Sigmoid colon (tissue), 7 donors: Measurements from ENCODE around the gene AADAT. TPM values are rescaled to one million over a fixed set of nuclear protein-coding genes. Genes with fewer than 3 reads are reported as not detected.

ENCODE experiments used
- DNase-seq: peaks from one replicate; pipeline ENCODE4 v3.0.0-alpha.2; 2019
- H3K27ac ChIP-seq, 4 donors: fragments of 200-600 bp; sonication (generic); one replicate each; pipeline ENCODE4 v1.5.1; 2016 to 2019; ENCODE audit warnings: mild to moderate bottlenecking in 1 of 4
- H3K27me3 ChIP-seq, 3 donors: fragments of 200-600 bp; sonication (generic); one replicate each; pipeline ENCODE4 v1.5.1; 2019; ENCODE audit warnings: mild to moderate bottlenecking in 1 of 3
- H3K36me3 ChIP-seq, 4 donors: fragments of 200-600 bp; sonication (generic); one replicate each; pipeline ENCODE4 v1.5.1; 2016 to 2019
- H3K4me1 ChIP-seq, 4 donors: fragments of 200-600 bp; sonication (generic); one replicate each; pipeline ENCODE4 v1.5.1; 2017 to 2019
- H3K4me3 ChIP-seq, 4 donors: fragments of 200-600 bp; sonication (generic); one replicate each; pipeline ENCODE4 v1.5.1; 2017 to 2019; ENCODE audit warnings: mild to moderate bottlenecking in 2 of 4, moderate library complexity in 1 of 4
- H3K9me3 ChIP-seq, 4 donors: fragments of 200-600 bp in 3 of 4; sonication (generic) in 3 of 4; one replicate each; pipeline versions ENCODE4 v1.5.1 to v1.6.1; 2013 to 2019
- EP300 ChIP-seq, 4 donors: sonication (generic); formaldehyde crosslinking; IDR thresholded peaks; one replicate each; pipeline ENCODE4 v1.6.1; 2017; ENCODE audit warnings: antibody characterized with exemption in 4 of 4
- POLR2A ChIP-seq, 2 donors: fragments of 450-650 bp; IDR thresholded peaks; one replicate each; pipeline ENCODE4 v1.6.1; 2016; ENCODE audit warnings: antibody characterized with exemption in 2 of 2, mild to moderate bottlenecking in 2 of 2, moderate library complexity in 2 of 2
- POLR2AphosphoS5 ChIP-seq, 4 donors: sonication (generic); formaldehyde crosslinking; IDR thresholded peaks; one replicate each; pipeline ENCODE4 v1.6.1; 2017; ENCODE audit warnings: antibody characterized with exemption in 4 of 4
- WGBS, 2 donors: extraction: QIAGEN DNeasy Blood & Tissue Kit; methylation state at CpG; one replicate each; pipeline ENCODE4 v1.1.7; 2013; 5-methylcytosine and 5-hydroxymethylcytosine counted together
- intact Hi-C: fragments of 100-400 bp; cut with DNase I; formaldehyde crosslinking; loops from one replicate; pipeline ENCODE4 v1.15.1; 2023
- polyA plus RNA-seq, 3 donors: library from polyadenylated mRNA; stranded (reverse); fragments of 200-250 nt; gene quantifications; one replicate each; pipeline ENCODE4 v1.2.3, GENCODE V29; 2013
- total RNA-seq, 4 donors: library from RNA; depleted of rRNA; stranded (reverse); fragments of >200 nt; gene quantifications; one replicate each; pipeline ENCODE4 v1.1.0, GENCODE V29; 2016
- TF ChIP-seq, protein P1 (sequence below), 4 experiments: fragments of 450-650 bp in 3 of 4; fragments of 200-600 bp in 1 of 4; IDR thresholded peaks; one replicate each; pipeline ENCODE4 v1.5.1; 2016 to 2019; ENCODE audit warnings: antibody characterized with exemption in 4 of 4, mild to moderate bottlenecking in 3 of 4, moderate library complexity in 2 of 4
- donor health status: healthy with polysubstance abuse.
- donor health status: Bipolar disorder and iron deficiency.
- donor health status: healthy.

The AADAT gene
- total and polyA plus RNA-seq, 7 donors, result 0.92 to 12.7 (median 4.3) TPM

DNA sequence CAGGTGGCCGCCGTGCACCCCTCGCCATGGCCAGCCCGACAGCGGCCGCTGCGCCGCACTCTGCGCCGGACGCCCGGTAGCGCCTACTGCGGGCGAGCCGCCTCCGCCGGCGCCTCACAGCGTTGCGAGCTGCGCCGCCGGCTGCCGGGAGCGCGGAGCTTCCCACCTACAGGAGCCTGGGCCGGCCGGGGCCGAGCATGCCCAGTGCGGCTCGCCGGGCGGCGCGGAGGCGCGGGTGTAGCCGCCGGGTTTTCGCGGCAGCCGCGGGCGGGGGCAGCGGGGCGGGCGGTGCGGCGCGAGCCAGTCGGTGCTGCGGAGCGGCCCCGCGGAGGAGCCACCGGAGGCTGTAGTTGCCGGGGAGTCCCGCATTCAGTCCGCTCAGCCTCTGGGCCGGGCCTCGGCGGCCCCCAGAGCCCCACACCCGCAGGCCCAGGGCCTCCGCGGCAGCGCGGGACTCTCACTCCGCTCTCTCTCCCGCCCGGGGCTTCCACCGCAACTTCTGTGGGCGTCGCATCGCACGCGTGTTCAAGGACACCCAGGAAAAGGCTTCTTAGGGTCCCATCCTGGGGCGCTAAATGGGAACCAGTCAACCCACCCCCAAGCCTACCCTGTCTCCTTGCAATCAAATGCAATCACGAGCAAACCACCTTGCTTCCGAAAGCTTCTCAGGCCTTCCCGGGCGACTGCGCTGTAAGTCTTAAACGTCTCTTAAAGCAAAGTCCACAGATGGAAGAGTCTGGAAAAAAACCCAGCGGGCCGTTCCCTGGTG is 63.3 kb downstream of the AADAT start, which contains the start of gene MFAP3L:
Gene MFAP3L, minus strand, starts transcription at position 143 of the 769 bp plus-strand sequence. CDS start 20,518 bp downstream, outside the sequence.
- intact Hi-C loops, result loop anchor here (2.0 to 5.0 kb wide), 2 partner anchors 270 to 414 kb away; partner anchors contain the start of genes HPF1 and NEK1
- peak within 1 kb of the TSS; percentile 63 to 88 (median 80) for H3K4me3 ChIP-seq
- no peaks in the 10 kb centered on the region for H3K36me3 ChIP-seq
- TF ChIP-seq POLR2AphosphoS5 (IDR thresholded peaks at IDR 0.05) (peak; percentile 47 to 87 (median 74)), EP300 (IDR thresholded peaks at IDR 0.05) (no peak), POLR2A (IDR thresholded peaks at IDR 0.05) (peak in 1 of 2 donors; percentile 23)
- TF ChIP-seq, protein P1, sequence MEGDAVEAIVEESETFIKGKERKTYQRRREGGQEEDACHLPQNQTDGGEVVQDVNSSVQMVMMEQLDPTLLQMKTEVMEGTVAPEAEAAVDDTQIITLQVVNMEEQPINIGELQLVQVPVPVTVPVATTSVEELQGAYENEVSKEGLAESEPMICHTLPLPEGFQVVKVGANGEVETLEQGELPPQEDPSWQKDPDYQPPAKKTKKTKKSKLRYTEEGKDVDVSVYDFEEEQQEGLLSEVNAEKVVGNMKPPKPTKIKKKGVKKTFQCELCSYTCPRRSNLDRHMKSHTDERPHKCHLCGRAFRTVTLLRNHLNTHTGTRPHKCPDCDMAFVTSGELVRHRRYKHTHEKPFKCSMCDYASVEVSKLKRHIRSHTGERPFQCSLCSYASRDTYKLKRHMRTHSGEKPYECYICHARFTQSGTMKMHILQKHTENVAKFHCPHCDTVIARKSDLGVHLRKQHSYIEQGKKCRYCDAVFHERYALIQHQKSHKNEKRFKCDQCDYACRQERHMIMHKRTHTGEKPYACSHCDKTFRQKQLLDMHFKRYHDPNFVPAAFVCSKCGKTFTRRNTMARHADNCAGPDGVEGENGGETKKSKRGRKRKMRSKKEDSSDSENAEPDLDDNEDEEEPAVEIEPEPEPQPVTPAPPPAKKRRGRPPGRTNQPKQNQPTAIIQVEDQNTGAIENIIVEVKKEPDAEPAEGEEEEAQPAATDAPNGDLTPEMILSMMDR (IDR thresholded peaks at IDR 0.05), result no peak
- no peaks in the 10 kb centered on the region for H3K9me3 ChIP-seq
- DNase-seq, result peak; percentile 92
- WGBS, 2 donors, result 0% methylated on average over 86 of the region's 86 CpGs
- peak within 1 kb of the TSS; percentile 91 to 93 (median 93) for H3K27ac ChIP-seq
- H3K27me3 ChIP-seq, result no peaks in the 10 kb centered on the region
- H3K4me1 ChIP-seq, result peaks cover 4 to 11% (median 9%) of the 10 kb centered on the region in 4 donors

DNA sequence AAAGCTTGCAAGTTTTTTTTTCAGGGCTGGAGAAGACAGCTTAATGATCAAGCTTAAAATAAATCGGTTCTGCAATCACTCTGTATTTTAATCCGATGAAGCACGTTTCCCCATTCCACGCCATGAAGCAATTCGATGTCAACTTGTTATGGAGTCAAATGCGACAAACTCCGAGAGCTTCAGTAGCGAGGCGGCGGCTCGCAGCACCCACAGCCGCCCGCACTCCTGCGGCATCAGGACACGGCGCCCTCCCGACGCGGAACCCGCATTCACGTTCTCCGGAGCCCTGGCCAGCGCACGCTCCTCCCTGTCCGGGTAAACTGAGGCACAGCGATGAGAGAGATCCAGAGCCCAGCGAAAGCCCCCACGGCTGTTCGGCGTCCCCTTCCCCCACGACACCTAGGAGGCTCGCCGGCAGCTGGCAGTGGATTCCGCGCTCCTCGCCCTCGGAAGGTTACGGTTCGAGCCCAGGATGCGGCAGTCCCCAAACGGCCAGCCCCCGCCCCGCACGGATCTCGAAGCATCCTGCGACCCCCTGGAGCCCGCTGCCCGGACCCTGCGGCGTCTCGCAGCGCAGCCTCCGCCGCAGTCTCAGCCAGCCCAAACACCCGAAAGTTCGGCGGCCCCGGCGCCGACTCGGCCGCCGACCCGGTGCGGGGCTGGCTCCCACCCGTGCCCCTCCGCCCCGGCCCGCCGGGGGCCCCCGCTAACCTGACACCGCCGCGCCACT is 64.1 kb downstream of the AADAT start:
- TF ChIP-seq, protein P1 (IDR thresholded peaks at IDR 0.05), result no peak
- TF ChIP-seq EP300 (IDR thresholded peaks at IDR 0.05) (no peak), POLR2A (IDR thresholded peaks at IDR 0.05) (no peak), POLR2AphosphoS5 (IDR thresholded peaks at IDR 0.05) (no peak)
- H3K27ac ChIP-seq, result peak overlapping the region; percentile 91 to 93 (median 93)
- H3K9me3 ChIP-seq, result no peaks in the 10 kb centered on the region
- 5 to 9% methylated on average over 74 of the region's 74 CpGs for WGBS, 2 donors
- H3K4me1 ChIP-seq, result peaks cover 4 to 11% (median 9%) of the 10 kb centered on the region in 4 donors
- DNase-seq, result peak; percentile 72
- no peaks in the 10 kb centered on the region for H3K36me3 ChIP-seq
- H3K27me3 ChIP-seq, result no peaks in the 10 kb centered on the region
- intact Hi-C loops, result loop anchor here (2.0 to 5.0 kb wide), 2 partner anchors 269 to 413 kb away; partner anchors contain the start of genes HPF1 and NEK1
- H3K4me3 ChIP-seq, result peak overlapping the region; percentile 63 to 88 (median 80)

DNA sequence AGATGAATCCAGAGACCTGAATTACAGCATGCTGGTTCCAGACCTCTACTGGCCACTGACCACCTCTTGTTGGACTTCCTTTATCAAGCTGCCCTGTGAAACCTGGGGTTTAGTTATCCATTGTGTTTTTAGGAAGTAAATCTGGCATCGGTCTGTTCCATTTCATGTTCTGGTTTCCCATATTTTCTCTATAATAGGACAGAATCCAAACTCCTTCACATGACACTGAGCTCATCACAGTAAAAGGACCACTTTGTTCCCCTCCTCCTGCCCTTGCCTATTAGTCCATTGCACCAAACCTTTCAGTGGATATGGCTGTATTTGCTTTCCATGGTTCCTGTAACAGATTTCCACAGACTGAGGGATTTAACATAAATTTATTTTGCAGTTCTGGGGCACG is 67.5 kb downstream of the AADAT start:
- Histone ChIP-seq H3K9me3 (no peaks in the 10 kb centered on the region), H3K27me3 (no peaks in the 10 kb centered on the region), H3K4me1 (peaks cover 0 to 7% (median 4%) of the 10 kb centered on the region in 4 donors), H3K36me3 (no peaks in the 10 kb centered on the region), H3K4me3 (no peak overlapping the region), H3K27ac (no peak overlapping the region)
- intact Hi-C loops, result no loop called here
- no peak for TF ChIP-seq EP300 (IDR thresholded peaks at IDR 0.05)
- TF ChIP-seq POLR2AphosphoS5 (IDR thresholded peaks at IDR 0.05), result no peak
- TF ChIP-seq, protein P1 (IDR thresholded peaks at IDR 0.05), result no peak
- no peak for TF ChIP-seq POLR2A (IDR thresholded peaks at IDR 0.05)
- no peak for DNase-seq
- WGBS, 2 donors, result 91 to 93% methylated on average over 2 of the region's 2 CpGs

DNA sequence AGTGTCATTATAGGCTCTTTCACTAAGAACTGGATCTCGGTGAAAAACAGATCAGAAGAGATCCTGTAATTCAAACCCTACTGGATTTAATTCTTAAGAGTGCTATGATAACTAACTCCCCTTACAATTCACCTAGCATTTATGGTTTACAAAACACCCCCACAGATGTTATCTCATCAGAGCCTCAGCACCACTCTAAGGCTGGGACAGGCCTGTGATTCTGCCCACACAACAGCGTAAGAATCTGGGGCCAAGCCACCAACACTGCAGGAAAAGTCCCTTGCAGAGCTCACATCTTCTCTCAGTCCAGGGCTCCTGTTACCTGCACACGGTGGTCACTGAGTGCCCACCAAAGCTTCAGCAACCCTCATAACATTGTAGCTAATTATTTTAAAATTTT is 72.5 kb downstream of the AADAT start:
- intact Hi-C loops, result no loop called here
- 90 to 91% methylated on average over 3 of the region's 3 CpGs for WGBS, 2 donors
- no peak overlapping the region for H3K27ac ChIP-seq
- H3K4me3 ChIP-seq, result no peak overlapping the region
- no peaks in the 10 kb centered on the region for H3K9me3 ChIP-seq
- DNase-seq, result no peak
- H3K36me3 ChIP-seq, result no peaks in the 10 kb centered on the region
- TF ChIP-seq POLR2AphosphoS5 (IDR thresholded peaks at IDR 0.05) (no peak), POLR2A (IDR thresholded peaks at IDR 0.05) (no peak), EP300 (IDR thresholded peaks at IDR 0.05) (no peak)
- TF ChIP-seq, protein P1 (IDR thresholded peaks at IDR 0.05), result no peak
- H3K4me1 ChIP-seq, result peaks cover 0 to 5% (median 0%) of the 10 kb centered on the region in 4 donors
- no peaks in the 10 kb centered on the region for H3K27me3 ChIP-seq
